Stimulated activated CD8-positive, alpha-beta memory T cell treated with anti-CD3 and anti-CD28 coated beads, Interleukin-12 subunit alpha, Interleukin-12 subunit beta, amount 100 ng/mL, for 24 hours (primary cell): ENCODE data around the gene A4GALT.

Experiments used
- DNase-seq: peaks from one replicate; pipeline ENCODE4 v3.0.0-alpha.2; 2020; ENCODE audit errors: extremely low read depth

A4GALT gene

GRCh38 chr22:42649246-42650099, 71.2 kb downstream of the A4GALT start, which contains the start of gene CYB5R3:
Gene CYB5R3 (minus strand): TSS chr22:42649392. CDS start chr22:42649315, 77 bp downstream.
- peak; percentile 55 for DNase-seq

DNA sequence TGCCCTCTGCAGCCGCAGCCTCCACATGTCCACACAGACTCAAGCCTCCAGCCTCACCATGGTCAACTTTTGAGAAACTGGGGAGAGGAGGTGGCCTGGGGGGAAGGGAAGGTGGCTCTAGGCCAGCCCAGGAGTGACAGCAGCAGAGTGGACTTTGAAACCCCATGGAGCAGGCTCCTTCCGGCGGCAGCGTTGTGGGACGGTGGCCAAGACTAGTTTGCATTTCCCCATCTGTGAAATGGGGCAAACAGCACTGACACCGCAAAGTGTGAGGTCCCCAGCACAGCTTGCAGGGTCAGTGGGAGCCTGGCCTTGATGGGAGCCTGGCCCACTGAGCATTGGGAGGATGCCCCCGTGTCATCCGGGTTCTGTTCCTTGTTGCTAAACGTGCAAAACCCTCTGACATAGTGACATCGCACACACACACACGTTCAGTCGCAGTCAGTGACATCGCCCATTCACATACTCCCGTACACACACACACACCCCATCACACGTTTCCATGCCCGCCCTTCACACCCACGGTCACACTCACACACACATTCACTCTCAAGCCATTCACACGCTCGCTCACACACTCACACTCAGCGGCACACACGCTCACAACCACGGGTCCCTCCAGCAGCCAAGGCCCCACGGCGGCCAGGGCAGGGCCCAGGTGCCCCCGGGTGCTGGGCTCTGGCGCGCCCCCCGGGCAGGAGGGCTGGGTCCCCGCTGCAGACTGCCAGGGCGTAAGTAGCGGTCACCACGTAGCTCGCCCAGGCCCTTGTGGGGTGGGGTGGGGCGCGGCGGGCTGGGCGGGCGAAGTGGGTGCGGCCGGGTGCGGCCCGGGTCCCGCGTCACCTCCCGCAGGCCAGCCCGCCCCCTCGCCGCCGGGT, 72.1 kb downstream of the A4GALT start:
- no peak for DNase-seq

DNA sequence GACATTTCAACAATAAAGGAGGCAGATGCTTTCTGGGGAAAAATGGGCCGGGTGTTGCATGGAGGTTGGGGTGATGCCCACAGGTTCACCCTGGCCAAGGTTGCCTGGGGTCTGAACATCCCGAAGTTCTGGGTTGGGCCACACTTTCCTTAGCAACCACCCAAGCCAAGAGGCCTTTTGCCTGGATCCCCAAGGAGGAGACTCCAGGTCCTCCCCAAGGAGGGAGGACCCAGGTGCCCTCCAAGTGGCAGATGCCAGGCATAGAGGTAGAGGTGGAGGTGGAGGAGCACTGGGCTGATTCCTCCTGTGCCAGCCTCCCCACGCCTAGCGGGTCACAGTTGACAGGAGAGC, 72.7 kb downstream of the A4GALT start:
- DNase-seq, result no peak

GRCh38 chr22:42646569-42647525, 73.8 kb downstream of the A4GALT start:
- DNase-seq, result no peak

- DNase-seq, result no peak
Measured at GRCh38 chr22:42645938-42646568, 74.6 kb downstream of the A4GALT start.

GRCh38 chr22:42645341-42645937, 75.2 kb downstream of the A4GALT start:
- DNase-seq, result no peak

DNA sequence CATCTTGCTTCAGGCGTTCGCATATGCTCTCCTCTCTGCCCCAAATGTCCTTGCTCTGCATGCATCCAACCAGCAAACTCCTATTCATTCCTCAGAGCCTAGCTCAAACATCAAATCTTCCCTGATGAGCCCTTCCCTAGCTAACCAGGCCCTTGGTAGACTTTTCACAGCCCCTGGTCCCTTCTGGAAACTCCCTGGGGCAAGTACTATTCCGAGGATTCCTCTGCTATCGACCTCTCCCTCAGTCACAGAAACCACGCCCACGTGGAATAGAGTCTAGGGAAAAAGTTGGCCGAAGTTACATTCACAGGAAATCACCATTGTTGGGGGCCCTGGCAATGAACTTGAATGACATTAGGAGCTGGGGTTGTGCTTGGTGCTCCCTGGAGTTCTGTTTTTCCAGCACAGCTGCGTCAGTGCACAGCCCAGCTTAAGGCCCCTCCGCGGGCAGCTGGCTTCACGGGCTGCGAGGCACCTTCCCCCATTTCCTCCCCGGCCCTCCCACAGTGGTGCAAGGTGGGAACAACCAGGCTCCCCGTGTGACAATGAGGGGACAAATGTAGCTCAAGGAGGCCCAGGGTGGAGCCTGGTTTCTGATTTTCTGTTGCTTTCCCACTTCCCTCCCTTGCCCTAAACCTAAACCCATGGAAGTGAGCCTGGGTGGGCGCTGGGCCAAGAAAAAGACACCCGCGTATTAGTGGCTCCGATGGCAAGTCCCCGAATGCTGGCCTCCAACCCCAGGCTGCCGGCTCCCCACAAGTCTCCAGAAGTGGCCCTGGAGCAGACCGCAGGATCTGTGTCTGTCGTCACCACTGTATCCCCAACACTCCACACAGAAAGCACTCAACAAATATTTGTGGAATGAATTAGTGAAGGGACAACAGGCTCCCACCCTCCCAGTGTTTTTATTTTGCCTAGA, 76.0 kb downstream of the A4GALT start:
- no peak for DNase-seq

GRCh38 chr22:42643634-42644421, 76.8 kb downstream of the A4GALT start:
- DNase-seq, result no peak

- no peak for DNase-seq
Measured at GRCh38 chr22:42642806-42643633, 77.7 kb downstream of the A4GALT start.
